ENCODE measurements around the gene PALD1.
"Not testable (repeated sequence)": the region's sequence is repeated elsewhere in the genome, so short reads cannot be mapped to it uniquely, and the experiment has no call there.

PALD1 gene

DNA sequence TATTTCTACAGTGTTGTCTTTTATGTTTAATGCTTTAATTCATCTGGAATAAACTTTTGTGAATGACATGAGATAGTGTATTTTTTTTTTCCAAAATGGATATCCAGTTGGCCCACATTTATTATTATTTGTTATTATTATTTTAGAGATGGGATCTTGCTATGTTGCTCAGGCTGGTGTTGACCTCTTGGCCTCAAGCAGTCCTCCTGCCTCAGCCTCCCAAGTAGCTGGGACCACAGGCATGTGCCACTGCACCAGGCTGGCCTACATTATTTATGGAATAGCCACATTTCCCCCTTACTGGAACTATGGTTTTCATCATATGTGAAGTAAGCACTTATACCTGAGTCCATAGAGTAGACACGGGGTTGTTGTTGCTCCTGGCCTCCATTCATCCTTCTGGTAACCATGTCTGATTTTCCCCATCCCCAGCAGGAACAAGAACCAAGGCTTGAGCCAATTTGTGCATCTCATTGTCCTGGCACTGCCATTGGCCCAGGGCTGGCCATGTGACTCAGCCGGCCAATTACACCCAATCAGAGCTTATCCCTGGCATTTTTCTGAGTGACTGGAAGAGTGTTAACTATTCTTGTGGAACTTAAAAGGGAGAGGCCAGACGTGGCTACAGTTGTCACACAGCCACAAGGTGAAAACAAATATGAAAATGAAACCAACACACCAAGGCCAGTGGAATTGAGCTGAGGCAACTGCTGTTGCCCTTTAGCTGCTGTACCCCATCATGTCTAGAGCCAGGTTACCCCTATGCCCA is 100.9 kb downstream of the PALD1 start:
- H3K36me3 ChIP-seq (ENCODE audit: control insufficient read depth in 1 of 2, insufficient read depth in 2 of 2, low read length in 2 of 2) = no peaks in the 10 kb centered on the region
- H3K4me3 ChIP-seq (ENCODE audit: low read depth in 1 of 2, low read length in 2 of 2) = no peak overlapping the region
- H3K27ac ChIP-seq (ENCODE audit: low read depth, low read length) = no peak overlapping the region
- H3K4me1 ChIP-seq (ENCODE audit: control insufficient read depth in 1 of 2, insufficient read depth in 2 of 2, low read length in 2 of 2) = peaks cover 26% of the 10 kb centered on the region in 2 donors
- H3K9ac ChIP-seq (ENCODE audit: low read depth in 1 of 2, low read length in 2 of 2) = no peak overlapping the region
- no peaks in the 10 kb centered on the region for H3K9me3 ChIP-seq (ENCODE audit: control insufficient read depth in 1 of 2, low read length in 2 of 2)
- no peaks in the 10 kb centered on the region for H3K27me3 ChIP-seq (ENCODE audit: control insufficient read depth in 1 of 2, insufficient read depth in 2 of 2, low read length in 2 of 2)

GRCh38 chr10:70581176-70581575 is 102.6 kb downstream of the PALD1 start:
- peaks cover 17 to 26% of the 10 kb centered on the region in 2 donors for H3K4me1 ChIP-seq (ENCODE audit: control insufficient read depth in 1 of 2, insufficient read depth in 2 of 2, low read length in 2 of 2)
- H3K36me3 ChIP-seq (ENCODE audit: control insufficient read depth in 1 of 2, insufficient read depth in 2 of 2, low read length in 2 of 2); H3K4me3 ChIP-seq (ENCODE audit: low read depth in 1 of 2, low read length in 2 of 2); H3K9ac ChIP-seq (ENCODE audit: low read depth in 1 of 2, low read length in 2 of 2); H3K27me3 ChIP-seq (ENCODE audit: control insufficient read depth in 1 of 2, insufficient read depth in 2 of 2, low read length in 2 of 2); H3K27ac ChIP-seq (ENCODE audit: low read depth, low read length); H3K9me3 ChIP-seq (ENCODE audit: control insufficient read depth in 1 of 2, low read length in 2 of 2): not testable (repeated sequence)

GRCh38 chr10:70582793-70583668 is 104.5 kb downstream of the PALD1 start:
- Histone ChIP-seq H3K27ac (ENCODE audit: low read depth, low read length) (no peak overlapping the region), H3K9me3 (ENCODE audit: control insufficient read depth in 1 of 2, low read length in 2 of 2) (no peaks in the 10 kb centered on the region), H3K4me1 (ENCODE audit: control insufficient read depth in 1 of 2, insufficient read depth in 2 of 2, low read length in 2 of 2) (peaks cover 7 to 17% of the 10 kb centered on the region in 2 donors), H3K4me3 (ENCODE audit: low read depth in 1 of 2, low read length in 2 of 2) (no peak overlapping the region), H3K9ac (ENCODE audit: low read depth in 1 of 2, low read length in 2 of 2) (no peak overlapping the region), H3K27me3 (ENCODE audit: control insufficient read depth in 1 of 2, insufficient read depth in 2 of 2, low read length in 2 of 2) (no peaks in the 10 kb centered on the region), H3K36me3 (ENCODE audit: control insufficient read depth in 1 of 2, insufficient read depth in 2 of 2, low read length in 2 of 2) (no peaks in the 10 kb centered on the region)

GRCh38 chr10:70583669-70584037 is 105.1 kb downstream of the PALD1 start:
- Histone ChIP-seq H3K9me3 (ENCODE audit: control insufficient read depth in 1 of 2, low read length in 2 of 2) (no peaks in the 10 kb centered on the region), H3K4me1 (ENCODE audit: control insufficient read depth in 1 of 2, insufficient read depth in 2 of 2, low read length in 2 of 2) (peaks cover 7 to 17% of the 10 kb centered on the region in 2 donors), H3K27ac (ENCODE audit: low read depth, low read length) (no peak overlapping the region), H3K4me3 (ENCODE audit: low read depth in 1 of 2, low read length in 2 of 2) (no peak overlapping the region), H3K9ac (ENCODE audit: low read depth in 1 of 2, low read length in 2 of 2) (no peak overlapping the region), H3K36me3 (ENCODE audit: control insufficient read depth in 1 of 2, insufficient read depth in 2 of 2, low read length in 2 of 2) (no peaks in the 10 kb centered on the region), H3K27me3 (ENCODE audit: control insufficient read depth in 1 of 2, insufficient read depth in 2 of 2, low read length in 2 of 2) (no peaks in the 10 kb centered on the region)

DNA sequence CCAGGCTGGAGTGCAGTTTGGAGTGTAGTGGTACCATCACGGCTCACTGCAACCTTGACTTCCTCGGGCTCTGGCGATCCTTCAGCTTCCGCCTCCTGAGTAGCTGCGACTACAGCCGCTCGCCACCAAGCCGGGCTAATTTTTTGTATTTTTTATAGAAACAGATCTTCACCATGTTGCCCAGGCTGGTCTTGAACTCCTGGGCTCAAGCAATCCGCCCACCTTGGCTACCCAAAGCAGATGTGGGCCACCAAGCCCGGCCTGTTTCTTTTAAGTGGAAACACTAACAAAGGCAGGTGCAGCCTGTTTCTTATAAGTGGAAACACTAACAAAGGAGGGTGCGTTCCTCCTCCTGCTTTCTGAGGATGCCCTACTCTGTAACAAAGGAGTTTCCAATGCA is 105.8 kb downstream of the PALD1 start:
- Histone ChIP-seq H3K27me3 (ENCODE audit: control insufficient read depth in 1 of 2, insufficient read depth in 2 of 2, low read length in 2 of 2) (no peaks in the 10 kb centered on the region), H3K9me3 (ENCODE audit: control insufficient read depth in 1 of 2, low read length in 2 of 2) (no peaks in the 10 kb centered on the region), H3K4me1 (ENCODE audit: control insufficient read depth in 1 of 2, insufficient read depth in 2 of 2, low read length in 2 of 2) (peaks cover 2 to 16% of the 10 kb centered on the region in 2 donors), H3K4me3 (ENCODE audit: low read depth in 1 of 2, low read length in 2 of 2) (no peak overlapping the region), H3K36me3 (ENCODE audit: control insufficient read depth in 1 of 2, insufficient read depth in 2 of 2, low read length in 2 of 2) (no peaks in the 10 kb centered on the region), H3K9ac (ENCODE audit: low read depth in 1 of 2, low read length in 2 of 2) (no peak overlapping the region), H3K27ac (ENCODE audit: low read depth, low read length) (no peak overlapping the region)

DNA sequence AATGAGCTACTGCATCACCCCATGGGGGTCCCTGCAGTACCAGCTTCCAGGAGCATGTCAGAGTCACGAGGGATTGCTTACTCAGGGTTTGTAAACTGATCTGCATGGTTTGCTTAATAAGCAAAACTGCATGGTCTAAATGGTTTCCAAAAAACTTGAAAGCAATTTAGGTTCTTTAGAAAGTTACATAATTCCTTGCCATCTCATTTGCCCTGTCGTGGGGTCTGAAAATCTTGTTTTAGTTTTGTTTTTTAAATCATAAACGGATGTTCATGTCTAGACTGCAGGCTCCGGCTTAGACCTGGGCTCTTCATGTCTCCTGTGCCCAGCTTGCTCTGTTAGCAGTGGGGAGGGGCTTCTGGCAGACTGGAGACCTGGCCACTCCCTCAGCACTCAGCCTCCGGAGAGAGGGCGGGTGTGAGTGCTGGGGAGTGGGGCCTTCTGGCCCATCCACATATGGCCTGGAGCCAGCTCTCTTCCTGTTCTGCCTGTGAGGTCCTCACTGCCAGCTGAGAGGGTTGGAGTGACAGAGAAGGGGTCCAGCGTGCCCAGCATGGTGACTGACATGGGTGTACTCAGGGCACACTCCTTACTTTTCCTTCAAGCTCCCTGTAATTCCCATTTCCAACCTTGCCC is 106.5 kb downstream of the PALD1 start:
- H3K9ac ChIP-seq (ENCODE audit: low read depth in 1 of 2, low read length in 2 of 2) = no peak overlapping the region
- H3K27me3 ChIP-seq (ENCODE audit: control insufficient read depth in 1 of 2, insufficient read depth in 2 of 2, low read length in 2 of 2) = no peaks in the 10 kb centered on the region
- no peaks in the 10 kb centered on the region for H3K9me3 ChIP-seq (ENCODE audit: control insufficient read depth in 1 of 2, low read length in 2 of 2)
- H3K27ac ChIP-seq (ENCODE audit: low read depth, low read length) = no peak overlapping the region
- H3K4me3 ChIP-seq (ENCODE audit: low read depth in 1 of 2, low read length in 2 of 2) = no peak overlapping the region
- no peaks in the 10 kb centered on the region for H3K36me3 ChIP-seq (ENCODE audit: control insufficient read depth in 1 of 2, insufficient read depth in 2 of 2, low read length in 2 of 2)
- H3K4me1 ChIP-seq (ENCODE audit: control insufficient read depth in 1 of 2, insufficient read depth in 2 of 2, low read length in 2 of 2) = peaks cover 2 to 10% of the 10 kb centered on the region in 2 donors

GRCh38 chr10:70585578-70586169 is 107.1 kb downstream of the PALD1 start:
- no peaks in the 10 kb centered on the region for H3K36me3 ChIP-seq (ENCODE audit: control insufficient read depth in 1 of 2, insufficient read depth in 2 of 2, low read length in 2 of 2)
- no peaks in the 10 kb centered on the region for H3K27me3 ChIP-seq (ENCODE audit: control insufficient read depth in 1 of 2, insufficient read depth in 2 of 2, low read length in 2 of 2)

GRCh38 chr10:70586348-70586930 is 107.9 kb downstream of the PALD1 start:
- Histone ChIP-seq H3K36me3 (ENCODE audit: control insufficient read depth in 1 of 2, insufficient read depth in 2 of 2, low read length in 2 of 2) (no peaks in the 10 kb centered on the region), H3K9ac (ENCODE audit: low read depth in 1 of 2, low read length in 2 of 2) (no peak overlapping the region), H3K9me3 (ENCODE audit: control insufficient read depth in 1 of 2, low read length in 2 of 2) (no peaks in the 10 kb centered on the region), H3K4me3 (ENCODE audit: low read depth in 1 of 2, low read length in 2 of 2) (no peak overlapping the region), H3K27me3 (ENCODE audit: control insufficient read depth in 1 of 2, insufficient read depth in 2 of 2, low read length in 2 of 2) (no peaks in the 10 kb centered on the region), H3K4me1 (ENCODE audit: control insufficient read depth in 1 of 2, insufficient read depth in 2 of 2, low read length in 2 of 2) (peaks cover 3 to 10% of the 10 kb centered on the region in 2 donors), H3K27ac (ENCODE audit: low read depth, low read length) (no peak overlapping the region)

More at GRCh38 chr10:70585578-70586169, 107.1 kb downstream of the PALD1 start:
- H3K4me1 ChIP-seq (ENCODE audit: control insufficient read depth in 1 of 2, insufficient read depth in 2 of 2, low read length in 2 of 2) = peaks cover 3 to 10% of the 10 kb centered on the region in 2 donors
- H3K9ac ChIP-seq (ENCODE audit: low read depth in 1 of 2, low read length in 2 of 2) = no peak overlapping the region
- H3K27ac ChIP-seq (ENCODE audit: low read depth, low read length) = no peak overlapping the region
- no peak overlapping the region for H3K4me3 ChIP-seq (ENCODE audit: low read depth in 1 of 2, low read length in 2 of 2)
- H3K9me3 ChIP-seq (ENCODE audit: control insufficient read depth in 1 of 2, low read length in 2 of 2) = no peaks in the 10 kb centered on the region

- Histone ChIP-seq H3K9ac (ENCODE audit: low read depth in 1 of 2, low read length in 2 of 2) (no peak overlapping the region), H3K9me3 (ENCODE audit: control insufficient read depth in 1 of 2, low read length in 2 of 2) (no peaks in the 10 kb centered on the region), H3K27me3 (ENCODE audit: control insufficient read depth in 1 of 2, insufficient read depth in 2 of 2, low read length in 2 of 2) (no peaks in the 10 kb centered on the region), H3K4me1 (ENCODE audit: control insufficient read depth in 1 of 2, insufficient read depth in 2 of 2, low read length in 2 of 2) (peaks cover 3 to 10% of the 10 kb centered on the region in 2 donors), H3K27ac (ENCODE audit: low read depth, low read length) (no peak overlapping the region), H3K36me3 (ENCODE audit: control insufficient read depth in 1 of 2, insufficient read depth in 2 of 2, low read length in 2 of 2) (no peaks in the 10 kb centered on the region), H3K4me3 (ENCODE audit: low read depth in 1 of 2, low read length in 2 of 2) (no peak overlapping the region)
Measured at GRCh38 chr10:70587045-70587658, 108.6 kb downstream of the PALD1 start.
